Measurements from ENCODE around the gene DNAJA1.

GRCh38 chr9:32989660-32990059 is 35.4 kb upstream of the DNAJA1 start:
- TF ChIP-seq CTCF (IDR thresholded peaks at IDR 0.05) (no peak), POLR2A (IDR thresholded peaks at IDR 0.05) (no peak)
